ENCODE data around the gene JMJD1C. TPM values are rescaled to one million over a fixed set of nuclear protein-coding genes. Genes with fewer than 3 reads are reported as not detected.
"Not testable (repeated sequence)": the region's sequence is repeated elsewhere in the genome, so short reads cannot be mapped to it uniquely, and the experiment has no call there.

The JMJD1C gene
- total RNA-seq, 1 experiment from 2014 or later, result 89.7 TPM

DNA sequence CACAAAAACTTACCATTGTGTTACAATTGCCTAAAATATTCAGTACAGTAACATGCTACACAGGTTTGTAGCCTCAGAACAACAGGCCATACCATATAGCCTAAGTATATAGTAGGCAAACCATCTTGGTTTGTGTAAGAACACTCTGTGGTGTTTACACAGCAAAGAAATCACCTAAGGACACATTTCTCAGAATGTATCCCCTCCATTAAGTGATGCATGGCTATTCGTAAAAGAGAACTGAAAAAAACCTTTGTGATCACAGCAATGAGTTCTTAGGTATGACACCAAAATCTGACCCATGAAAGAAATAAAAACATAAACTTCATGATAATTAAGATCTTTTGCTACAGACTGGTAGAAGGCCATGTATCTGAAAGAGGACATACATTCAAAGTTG is 121.5 kb downstream of the JMJD1C start:
- Mint-ChIP-seq H3K36me3 (ENCODE audit: insufficient read depth, unreplicated experiment) (peaks cover 15% of the 10 kb centered on the region), H3K4me1 (ENCODE audit: low read depth, unreplicated experiment) (peaks cover 13% of the 10 kb centered on the region), H3K27me3 (ENCODE audit: insufficient read depth, unreplicated experiment) (no peaks in the 10 kb centered on the region), H3K27ac (ENCODE audit: unreplicated experiment) (no peak overlapping the region), H3K4me3 (ENCODE audit: unreplicated experiment) (no peak overlapping the region), H3K9me3 (ENCODE audit: unreplicated experiment) (no peaks in the 10 kb centered on the region)
- BruUV-seq (replicated peaks), result no TSS peak
- 0 out of 2 replicates have a peak, but pooled peaks cover 1% of the 10 kb centered on the region for H3K36me3 ChIP-seq (ENCODE audit: control insufficient read depth, insufficient read depth, low read length)
- no peaks in the 10 kb centered on the region for H3K27me3 ChIP-seq (replicated peaks; ENCODE audit: control insufficient read depth, insufficient read depth, low read length)
- no peak for DNase-seq
- POLR2A ChIA-PET, result no interaction called here
- H3K4me3 ChIP-seq (ENCODE audit: low read depth, low read length), result no peak overlapping the region
- H3K9me3 ChIP-seq, result no peaks in the 10 kb centered on the region
- CTCF ChIA-PET, result no interaction called here
- intact Hi-C loops (cut with micrococcal nuclease; ENCODE audit: unreplicated experiment), result no loop called here
- peaks cover 17% of the 10 kb centered on the region for H3K4me1 ChIP-seq
- TF ChIP-seq, protein P1, sequence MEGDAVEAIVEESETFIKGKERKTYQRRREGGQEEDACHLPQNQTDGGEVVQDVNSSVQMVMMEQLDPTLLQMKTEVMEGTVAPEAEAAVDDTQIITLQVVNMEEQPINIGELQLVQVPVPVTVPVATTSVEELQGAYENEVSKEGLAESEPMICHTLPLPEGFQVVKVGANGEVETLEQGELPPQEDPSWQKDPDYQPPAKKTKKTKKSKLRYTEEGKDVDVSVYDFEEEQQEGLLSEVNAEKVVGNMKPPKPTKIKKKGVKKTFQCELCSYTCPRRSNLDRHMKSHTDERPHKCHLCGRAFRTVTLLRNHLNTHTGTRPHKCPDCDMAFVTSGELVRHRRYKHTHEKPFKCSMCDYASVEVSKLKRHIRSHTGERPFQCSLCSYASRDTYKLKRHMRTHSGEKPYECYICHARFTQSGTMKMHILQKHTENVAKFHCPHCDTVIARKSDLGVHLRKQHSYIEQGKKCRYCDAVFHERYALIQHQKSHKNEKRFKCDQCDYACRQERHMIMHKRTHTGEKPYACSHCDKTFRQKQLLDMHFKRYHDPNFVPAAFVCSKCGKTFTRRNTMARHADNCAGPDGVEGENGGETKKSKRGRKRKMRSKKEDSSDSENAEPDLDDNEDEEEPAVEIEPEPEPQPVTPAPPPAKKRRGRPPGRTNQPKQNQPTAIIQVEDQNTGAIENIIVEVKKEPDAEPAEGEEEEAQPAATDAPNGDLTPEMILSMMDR (IDR thresholded peaks at IDR 0.05; ENCODE audit: insufficient read depth in 1 of 2, low read depth in 1 of 2, low read length in 1 of 2, severe bottlenecking in 1 of 2, unreplicated experiment in 1 of 2), result no peak

DNA sequence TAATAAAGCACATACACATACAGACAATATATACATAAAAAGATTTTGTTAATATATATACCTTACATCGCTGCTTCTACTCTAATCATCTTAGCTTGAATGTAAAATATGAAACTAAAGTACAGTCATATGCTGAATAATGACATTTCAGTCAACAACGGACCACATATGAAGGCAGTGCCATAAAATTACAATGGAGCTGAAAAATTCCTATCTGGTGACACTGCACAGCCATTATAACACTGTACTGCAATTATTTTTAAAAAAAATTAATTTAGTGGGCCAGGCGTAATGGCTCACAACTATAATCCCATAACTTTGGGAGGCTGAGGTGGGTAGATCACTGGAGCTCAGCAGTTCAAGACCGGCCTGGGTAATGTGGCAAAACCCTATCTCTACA is 122.3 kb downstream of the JMJD1C start:
- CTCF ChIA-PET, result no interaction called here
- Histone ChIP-seq H3K4me1 (peaks cover 13% of the 10 kb centered on the region), H3K27me3 (replicated peaks; ENCODE audit: control insufficient read depth, insufficient read depth, low read length) (no peaks in the 10 kb centered on the region), H3K36me3 (ENCODE audit: control insufficient read depth, insufficient read depth, low read length) (0 out of 2 replicates have a peak, but pooled peaks cover 1% of the 10 kb centered on the region), H3K9me3 (no peaks in the 10 kb centered on the region), H3K4me3 (ENCODE audit: low read depth, low read length) (no peak overlapping the region)
- Mint-ChIP-seq H3K27ac (ENCODE audit: unreplicated experiment) (no peak overlapping the region), H3K36me3 (ENCODE audit: insufficient read depth, unreplicated experiment) (peaks cover 14% of the 10 kb centered on the region), H3K4me3 (ENCODE audit: unreplicated experiment) (no peak overlapping the region), H3K9me3 (ENCODE audit: unreplicated experiment) (no peaks in the 10 kb centered on the region), H3K4me1 (ENCODE audit: low read depth, unreplicated experiment) (peaks cover 13% of the 10 kb centered on the region), H3K27me3 (ENCODE audit: insufficient read depth, unreplicated experiment) (no peaks in the 10 kb centered on the region)
- no peak for DNase-seq
- no TSS peak for BruUV-seq (replicated peaks)
- intact Hi-C loops (cut with micrococcal nuclease; ENCODE audit: unreplicated experiment), result no loop called here
- POLR2A ChIA-PET, result no interaction called here
- TF ChIP-seq, protein P1 (IDR thresholded peaks at IDR 0.05; ENCODE audit: insufficient read depth in 1 of 2, low read depth in 1 of 2, low read length in 1 of 2, severe bottlenecking in 1 of 2, unreplicated experiment in 1 of 2), result no peak

DNA sequence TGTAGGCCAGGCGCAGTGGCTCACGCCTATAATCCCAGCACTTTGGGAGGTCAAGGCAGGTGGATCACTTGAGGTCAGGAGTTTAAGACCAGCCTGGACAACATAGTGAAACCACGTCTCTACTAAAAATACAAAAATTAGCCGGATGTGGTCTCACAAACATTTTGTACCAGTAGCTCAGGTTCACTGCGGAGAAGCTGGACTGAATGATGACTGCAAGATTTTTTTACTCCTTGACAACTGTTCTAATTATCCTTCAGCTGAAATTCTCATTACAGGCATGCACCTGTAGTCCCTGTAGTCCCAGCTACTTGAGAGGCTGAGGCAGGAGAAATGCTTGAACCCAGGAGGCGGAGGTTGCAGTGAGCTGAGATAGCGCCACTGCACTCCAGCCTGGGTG is 126.1 kb downstream of the JMJD1C start:
- POLR2A ChIA-PET; intact Hi-C loops (cut with micrococcal nuclease; ENCODE audit: unreplicated experiment); H3K27me3 ChIP-seq (replicated peaks; ENCODE audit: control insufficient read depth, insufficient read depth, low read length); H3K27ac Mint-ChIP-seq (ENCODE audit: unreplicated experiment); H3K4me3 ChIP-seq (ENCODE audit: low read depth, low read length); H3K4me3 Mint-ChIP-seq (ENCODE audit: unreplicated experiment); DNase-seq; H3K4me1 Mint-ChIP-seq (ENCODE audit: low read depth, unreplicated experiment); H3K9me3 ChIP-seq; BruUV-seq (replicated peaks); H3K36me3 Mint-ChIP-seq (ENCODE audit: insufficient read depth, unreplicated experiment); H3K36me3 ChIP-seq (ENCODE audit: control insufficient read depth, insufficient read depth, low read length); H3K4me1 ChIP-seq; H3K27me3 Mint-ChIP-seq (ENCODE audit: insufficient read depth, unreplicated experiment); H3K9me3 Mint-ChIP-seq (ENCODE audit: unreplicated experiment); CTCF ChIA-PET: not testable (repeated sequence)

Data from Caco-2 (cell line).